SK-N-SH (cell line): ENCODE data around the gene MRM2. TPM values are rescaled to one million over a fixed set of nuclear protein-coding genes. Genes with fewer than 3 reads are reported as not detected.

Experiments used
- CTCF ChIA-PET: fragments of 300-600, 350-600 bp; formaldehyde crosslinking; extraction: SDS; loops from one replicate; lab custom pipeline; 2021; lab: Yijun Ruan, JAX
- POLR2A ChIA-PET: fragments of 350-600 bp; sonication (Branson Sonifier 250); formaldehyde crosslinking; extraction: SDS; loops from one replicate; lab custom pipeline; 2020; ENCODE audit warnings: antibody characterized with exemption, inconsistent platforms; lab: Yijun Ruan, JAX
- DNase-seq: peaks from one replicate; pipeline ENCODE4 v3.0.0; 2012
- H2AFZ ChIP-seq: fragments of 200-600 bp; sonication (generic); 2 replicates; pipeline ENCODE4 v1.8.1; 2016; ENCODE audit warnings: antibody characterized with exemption, mild to moderate bottlenecking, low read depth
- H3F3A ChIP-seq: fragments of 200-600 bp; sonication (generic); replicated peaks from 2 replicates; pipeline ENCODE3; 2016; ENCODE audit warnings: antibody characterized with exemption, mild to moderate bottlenecking; ENCODE audit not compliant: insufficient read depth
- H3K27ac ChIP-seq, 2 experiments: fragments of 200-500 bp in 1 of 2; fragments of 200-600 bp in 1 of 2; sonication (Bioruptor generic) in 1 of 2; sonication (generic), shearing (Covaris generic) in 1 of 2; 2 replicates each; pipeline versions ENCODE4 v1.5.1 to v1.6.1; 2014 to 2016; ENCODE audit warnings: low read depth in 2 of 2, inconsistent platforms in 1 of 2, low read length in 1 of 2, mild to moderate bottlenecking in 1 of 2, mixed read lengths in 1 of 2
- H3K27me3 ChIP-seq: fragments of 200-600 bp; sonication (generic), shearing (Covaris generic); 2 replicates; pipeline ENCODE4 v1.6.1; 2016; ENCODE audit warnings: mixed run types; ENCODE audit not compliant: insufficient read depth
- H3K36me3 ChIP-seq, 2 experiments: fragments of 200-500 bp in 1 of 2; fragments of 200-600 bp in 1 of 2; sonication (Bioruptor generic) in 1 of 2; sonication (generic) in 1 of 2; replicated peaks in 1 of 2; 2 replicates each; pipeline versions ENCODE3 to v1.5.1; 2014 to 2016; ENCODE audit warnings: low read length in 1 of 2, mild to moderate bottlenecking in 1 of 2; ENCODE audit not compliant: insufficient read depth in 2 of 2, control insufficient read depth in 1 of 2
- H3K4me1 ChIP-seq, 2 experiments: fragments of 200-500 bp in 1 of 2; fragments of 200-600 bp in 1 of 2; sonication (Bioruptor generic) in 1 of 2; sonication (generic), shearing (Covaris generic) in 1 of 2; 2 replicates each; pipeline versions ENCODE4 v1.5.1 to v1.6.1; 2014 to 2016; ENCODE audit warnings: low read depth in 1 of 2, low read length in 1 of 2, mixed run types in 1 of 2; ENCODE audit not compliant: insufficient read depth in 2 of 2, control insufficient read depth in 1 of 2
- H3K4me2 ChIP-seq: fragments of 200-600 bp; sonication (generic), shearing (Covaris generic); 2 replicates; pipeline ENCODE4 v1.6.1; 2017; ENCODE audit warnings: mixed run types
- H3K4me3 ChIP-seq, 2 experiments: fragments of 200-500 bp in 1 of 2; fragments of 200-600 bp in 1 of 2; sonication (Bioruptor generic) in 1 of 2; sonication (generic), shearing (Covaris generic) in 1 of 2; 2 replicates each; pipeline versions ENCODE4 v1.5.1 to v1.8.1; 2014 to 2016; ENCODE audit warnings: low read depth in 2 of 2, inconsistent platforms in 1 of 2, low read length in 1 of 2, mild to moderate bottlenecking in 1 of 2, mixed read lengths in 1 of 2, moderate library complexity in 1 of 2
- H3K79me2 ChIP-seq: fragments of 200-600 bp; sonication (generic); 2 replicates; pipeline ENCODE4 v1.8.1; 2017; ENCODE audit warnings: mild to moderate bottlenecking; ENCODE audit not compliant: insufficient read depth
- H3K9ac ChIP-seq: fragments of 200-600 bp; sonication (generic); 2 replicates; pipeline ENCODE4 v1.6.1; 2017; ENCODE audit warnings: mixed run types
- H3K9me2 ChIP-seq: fragments of 200-600 bp; sonication (generic); 2 replicates; pipeline ENCODE4 v1.6.1; 2017; ENCODE audit warnings: mixed run types
- H3K9me3 ChIP-seq: fragments of 200-600 bp; sonication (generic); 2 replicates; pipeline ENCODE4 v1.6.1; 2017; ENCODE audit warnings: mixed run types, mild to moderate bottlenecking, moderate library complexity
- H4K20me1 ChIP-seq: fragments of 200-600 bp; sonication (generic); 2 replicates; pipeline ENCODE4 v1.6.1; 2017; ENCODE audit warnings: mild to moderate bottlenecking, mixed run types; ENCODE audit not compliant: insufficient read depth
- FOXM1 ChIP-seq: IDR thresholded peaks from 2 replicates; pipeline ENCODE4 v1.4.0; 2012; ENCODE audit warnings: low read depth, mild to moderate bottlenecking
- GABPA ChIP-seq: IDR thresholded peaks from 2 replicates; pipeline ENCODE4 v1.4.0; 2012; ENCODE audit warnings: low read depth, mild to moderate bottlenecking
- GATA2 ChIP-seq: sonication (generic); formaldehyde crosslinking; IDR thresholded peaks from 2 replicates; pipeline ENCODE4 v1.5.0; 2020; ENCODE audit warnings: mild to moderate bottlenecking, missing genetic modification reagents
- JUND ChIP-seq: IDR thresholded peaks from 2 replicates; pipeline ENCODE4 v1.4.0; 2012
- MEF2A ChIP-seq: IDR thresholded peaks from 2 replicates; pipeline ENCODE4 v1.4.0; 2012; ENCODE audit warnings: low read depth, borderline replicate concordance
- MXI1 ChIP-seq: IDR thresholded peaks from 2 replicates; pipeline ENCODE4 v1.6.1; 2012; ENCODE audit warnings: mild to moderate bottlenecking, low read depth, low read length, improper control_type of control experiment
- POLR2AphosphoS5 ChIP-seq: IDR thresholded peaks from 2 replicates; pipeline ENCODE4 v1.6.1; 2012; ENCODE audit warnings: low read depth, low read length
- RAD21 ChIP-seq: IDR thresholded peaks from 2 replicates; pipeline ENCODE4 v1.6.1; 2012; ENCODE audit warnings: mild to moderate bottlenecking, low read length
- RCOR1 ChIP-seq: fragments of 150-350 bp; IDR thresholded peaks from 2 replicates; pipeline ENCODE4 v1.6.1; 2017; ENCODE audit warnings: antibody characterized with exemption, low read length
- RXRA ChIP-seq: IDR thresholded peaks from 2 replicates; pipeline ENCODE4 v1.4.0; 2012; ENCODE audit warnings: low read depth, mild to moderate bottlenecking, borderline replicate concordance
- SIN3A ChIP-seq: IDR thresholded peaks from 2 replicates; pipeline ENCODE4 v1.6.1; 2012; ENCODE audit warnings: low read depth, mild to moderate bottlenecking, low read length, moderate library complexity, borderline replicate concordance
- SMC3 ChIP-seq: IDR thresholded peaks from 2 replicates; pipeline ENCODE4 v1.6.1; 2012; ENCODE audit warnings: low read depth, low read length, improper control_type of control experiment
- TAF1 ChIP-seq: IDR thresholded peaks from 2 replicates; pipeline ENCODE4 v1.6.1; 2012; ENCODE audit warnings: low read depth, mild to moderate bottlenecking, low read length, moderate library complexity, borderline replicate concordance
- TCF12 ChIP-seq: IDR thresholded peaks from 2 replicates; pipeline ENCODE4 v1.4.0; 2012
- TEAD4 ChIP-seq: IDR thresholded peaks from 2 replicates; pipeline ENCODE4 v1.4.0; 2012; ENCODE audit warnings: mild to moderate bottlenecking, borderline replicate concordance; ENCODE audit not compliant: insufficient read depth
- YY1 ChIP-seq: IDR thresholded peaks from 2 replicates; pipeline ENCODE4 v1.4.0; 2012; ENCODE audit warnings: low read depth, mild to moderate bottlenecking
- WGBS: methylation state at CpG from one replicate; pipeline ENCODE4 v1.1.6; 2017; ENCODE audit warnings: low lambda C conversion rate; 5-methylcytosine and 5-hydroxymethylcytosine counted together
- polyA plus RNA-seq, 3 experiments: library from polyadenylated mRNA; depleted of rRNA; stranded (reverse); fragments of >200 nt; gene quantifications; 2 replicates each; pipeline ENCODE4 v1.2.3, GENCODE V29; 2012
- TF ChIP-seq, protein P1 (sequence below): fragments of 150-350 bp; IDR thresholded peaks from 2 replicates; pipeline ENCODE4 v1.6.1; 2017; ENCODE audit warnings: antibody characterized with exemption, low read length, low read depth, borderline replicate concordance
- TF ChIP-seq, protein P2 (sequence below): IDR thresholded peaks from 2 replicates; pipeline ENCODE4 v1.4.0; 2012; ENCODE audit warnings: low read depth, borderline replicate concordance
- TF ChIP-seq, protein P3 (sequence below): IDR thresholded peaks from 2 replicates; pipeline ENCODE4 v1.4.0; 2012; ENCODE audit warnings: low read depth

The MRM2 gene
- polyA plus RNA-seq, 1 of the 3 experiments (the other 2 are of a cell fraction): 30.7 TPM

DNA sequence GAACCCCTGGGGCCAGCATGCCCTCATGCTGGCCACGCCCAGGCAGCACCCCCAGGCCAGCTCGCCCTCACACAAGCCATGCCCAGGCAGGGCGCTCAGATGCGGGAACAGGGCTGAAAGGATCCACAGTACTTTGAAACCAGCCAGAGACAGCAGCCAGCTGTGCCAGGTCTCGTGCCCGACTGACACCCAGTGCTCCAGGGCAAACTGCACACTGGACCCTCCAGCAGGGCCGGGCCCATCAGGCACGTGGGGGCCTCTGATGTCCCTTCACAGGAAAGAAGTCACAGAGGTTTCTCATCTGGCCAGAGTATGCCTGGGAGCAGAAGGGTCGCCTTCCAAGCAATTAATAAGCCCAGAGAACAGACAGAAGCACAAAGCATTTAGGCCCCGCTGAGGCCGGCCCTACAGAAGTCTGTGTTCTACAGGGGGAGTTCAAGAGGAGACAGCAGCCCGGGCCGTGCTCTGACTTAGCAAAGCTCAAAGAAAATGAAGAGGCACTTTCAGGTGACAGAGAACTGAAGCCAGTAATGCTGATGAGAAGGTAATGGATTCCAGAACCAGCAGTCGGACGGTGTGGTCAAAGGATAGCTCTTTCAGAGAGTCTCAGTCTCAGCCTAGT is 30.6 kb downstream of the MRM2 start:
- Histone ChIP-seq H3K79me2 (no peaks in the 10 kb centered on the region), H4K20me1 (0 out of 2 replicates have a peak, but pooled peaks cover 5% of the 10 kb centered on the region), H3K4me2 (no peak overlapping the region), H3K36me3 (peaks cover 57 to 66% of the 10 kb centered on the region in 2 experiments), H3K9me3 (no peaks in the 10 kb centered on the region), H3K27me3 (no peaks in the 10 kb centered on the region), H3K4me1 (peaks cover 0 to 8% of the 10 kb centered on the region in 2 experiments; a peak in 1 of 4 replicates), H3K9ac (no peak overlapping the region), H3K4me3 (no peak overlapping the region), H3F3A (no peaks in the 10 kb centered on the region), H2AFZ (no peak overlapping the region), H3K9me2 (no peaks in the 10 kb centered on the region), H3K27ac (no peak overlapping the region; a peak in 1 of 4 replicates)
- TF ChIP-seq GATA2 (CRISPR knock-in tag) (no peak), FOXM1 (no peak), JUND (no peak), YY1 (no peak), RAD21 (no peak), SMC3 (no peak), RCOR1 (no peak), SIN3A (no peak), POLR2AphosphoS5 (no peak), MXI1 (no peak), GABPA (no peak), TEAD4 (no peak), TCF12 (no peak), MEF2A (no peak), RXRA (no peak), TAF1 (no peak)
- TF ChIP-seq, protein P1, sequence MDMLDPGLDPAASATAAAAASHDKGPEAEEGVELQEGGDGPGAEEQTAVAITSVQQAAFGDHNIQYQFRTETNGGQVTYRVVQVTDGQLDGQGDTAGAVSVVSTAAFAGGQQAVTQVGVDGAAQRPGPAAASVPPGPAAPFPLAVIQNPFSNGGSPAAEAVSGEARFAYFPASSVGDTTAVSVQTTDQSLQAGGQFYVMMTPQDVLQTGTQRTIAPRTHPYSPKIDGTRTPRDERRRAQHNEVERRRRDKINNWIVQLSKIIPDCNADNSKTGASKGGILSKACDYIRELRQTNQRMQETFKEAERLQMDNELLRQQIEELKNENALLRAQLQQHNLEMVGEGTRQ: no peak
- TF ChIP-seq, protein P2, sequence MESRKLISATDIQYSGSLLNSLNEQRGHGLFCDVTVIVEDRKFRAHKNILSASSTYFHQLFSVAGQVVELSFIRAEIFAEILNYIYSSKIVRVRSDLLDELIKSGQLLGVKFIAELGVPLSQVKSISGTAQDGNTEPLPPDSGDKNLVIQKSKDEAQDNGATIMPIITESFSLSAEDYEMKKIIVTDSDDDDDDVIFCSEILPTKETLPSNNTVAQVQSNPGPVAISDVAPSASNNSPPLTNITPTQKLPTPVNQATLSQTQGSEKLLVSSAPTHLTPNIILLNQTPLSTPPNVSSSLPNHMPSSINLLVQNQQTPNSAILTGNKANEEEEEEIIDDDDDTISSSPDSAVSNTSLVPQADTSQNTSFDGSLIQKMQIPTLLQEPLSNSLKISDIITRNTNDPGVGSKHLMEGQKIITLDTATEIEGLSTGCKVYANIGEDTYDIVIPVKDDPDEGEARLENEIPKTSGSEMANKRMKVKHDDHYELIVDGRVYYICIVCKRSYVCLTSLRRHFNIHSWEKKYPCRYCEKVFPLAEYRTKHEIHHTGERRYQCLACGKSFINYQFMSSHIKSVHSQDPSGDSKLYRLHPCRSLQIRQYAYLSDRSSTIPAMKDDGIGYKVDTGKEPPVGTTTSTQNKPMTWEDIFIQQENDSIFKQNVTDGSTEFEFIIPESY: no peak
- TF ChIP-seq, protein P3, sequence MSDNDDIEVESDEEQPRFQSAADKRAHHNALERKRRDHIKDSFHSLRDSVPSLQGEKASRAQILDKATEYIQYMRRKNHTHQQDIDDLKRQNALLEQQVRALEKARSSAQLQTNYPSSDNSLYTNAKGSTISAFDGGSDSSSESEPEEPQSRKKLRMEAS: no peak
- no peak for DNase-seq
- POLR2A ChIA-PET: no interaction called here
- WGBS: 85% methylated on average over 10 of the region's 15 CpGs
- CTCF ChIA-PET: interaction anchor here (1.1 to 2.5 kb wide), 4 partner anchors 8 to 548 kb away, joined by 3 to 17 read pairs (median 4); no protein-coding TSS in a partner anchor
